ENCODE results near the gene WWOX. TPM values are rescaled to one million over a fixed set of nuclear protein-coding genes. Genes with fewer than 3 reads are reported as not detected.

WWOX gene
- total RNA-seq, 1 donor from 2014 or later = 12.6 TPM

DNA sequence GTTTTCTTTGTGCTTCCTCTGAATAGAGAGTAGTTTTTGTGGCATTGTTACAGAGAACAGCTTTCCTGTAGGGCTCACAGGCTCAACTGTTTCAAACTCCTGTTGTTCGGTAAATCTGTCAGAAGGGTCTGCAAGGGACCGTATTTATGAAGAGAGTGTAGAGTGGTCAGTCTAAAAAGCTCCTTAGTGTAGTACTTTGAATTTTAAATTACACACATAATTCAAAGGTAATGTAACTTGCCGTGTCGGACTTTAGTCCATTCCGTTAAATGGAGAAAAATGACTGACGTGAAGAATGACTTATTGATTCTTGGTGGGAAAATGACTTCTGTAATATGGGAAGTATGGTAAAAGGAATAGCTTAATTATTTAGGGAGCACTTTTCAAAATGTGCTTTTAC, 190.9 kb downstream of the WWOX start:
- Histone ChIP-seq H3K4me3 (ENCODE audit: low read depth, low read length) (no peak overlapping the region), H3K27me3 (ENCODE audit: control insufficient read depth, insufficient read depth, low read length) (no peaks in the 10 kb centered on the region), H3K36me3 (ENCODE audit: control insufficient read depth, insufficient read depth, low read length) (no peaks in the 10 kb centered on the region)
- TF ChIP-seq, protein P1, sequence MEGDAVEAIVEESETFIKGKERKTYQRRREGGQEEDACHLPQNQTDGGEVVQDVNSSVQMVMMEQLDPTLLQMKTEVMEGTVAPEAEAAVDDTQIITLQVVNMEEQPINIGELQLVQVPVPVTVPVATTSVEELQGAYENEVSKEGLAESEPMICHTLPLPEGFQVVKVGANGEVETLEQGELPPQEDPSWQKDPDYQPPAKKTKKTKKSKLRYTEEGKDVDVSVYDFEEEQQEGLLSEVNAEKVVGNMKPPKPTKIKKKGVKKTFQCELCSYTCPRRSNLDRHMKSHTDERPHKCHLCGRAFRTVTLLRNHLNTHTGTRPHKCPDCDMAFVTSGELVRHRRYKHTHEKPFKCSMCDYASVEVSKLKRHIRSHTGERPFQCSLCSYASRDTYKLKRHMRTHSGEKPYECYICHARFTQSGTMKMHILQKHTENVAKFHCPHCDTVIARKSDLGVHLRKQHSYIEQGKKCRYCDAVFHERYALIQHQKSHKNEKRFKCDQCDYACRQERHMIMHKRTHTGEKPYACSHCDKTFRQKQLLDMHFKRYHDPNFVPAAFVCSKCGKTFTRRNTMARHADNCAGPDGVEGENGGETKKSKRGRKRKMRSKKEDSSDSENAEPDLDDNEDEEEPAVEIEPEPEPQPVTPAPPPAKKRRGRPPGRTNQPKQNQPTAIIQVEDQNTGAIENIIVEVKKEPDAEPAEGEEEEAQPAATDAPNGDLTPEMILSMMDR (IDR thresholded peaks at IDR 0.05; ENCODE audit: insufficient read depth, low read length, severe bottlenecking) = no peak
- no peak for DNase-seq (ENCODE audit: low read depth)
- FAIRE-seq = no peak

DNA sequence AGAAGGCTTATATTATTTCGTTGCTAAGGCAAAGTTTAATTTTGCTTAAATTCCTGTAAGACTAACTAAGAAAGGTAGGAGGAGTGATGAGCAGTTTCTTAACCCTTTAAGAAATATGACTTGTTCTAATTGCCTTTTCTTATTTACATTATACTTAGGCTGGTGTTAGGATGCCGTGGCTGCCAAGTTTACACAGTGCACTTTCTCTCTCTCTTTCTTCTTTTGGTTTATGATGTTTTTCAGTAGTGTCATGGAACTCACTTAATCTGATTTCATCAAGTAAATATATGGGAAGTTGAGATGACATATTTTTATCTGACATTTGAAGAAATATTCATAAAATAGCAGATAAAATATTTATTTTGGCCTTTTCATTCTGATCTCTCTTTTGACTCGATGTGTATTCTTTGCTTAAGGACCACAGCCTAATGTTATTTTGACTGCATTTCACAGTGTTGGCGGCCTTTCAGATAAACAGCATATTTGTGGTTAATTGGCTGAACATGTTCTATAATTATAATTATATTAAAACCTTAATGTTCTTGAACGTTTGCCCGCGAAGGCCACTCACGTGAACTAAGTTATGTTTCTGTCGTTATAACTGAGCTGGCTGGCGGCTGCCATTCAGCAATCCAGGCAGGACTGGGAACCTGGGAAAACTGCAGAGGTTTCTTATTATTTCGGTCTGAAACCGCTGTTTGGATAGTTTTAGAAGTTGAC, 191.6 kb downstream of the WWOX start:
- TF ChIP-seq, protein P1 (IDR thresholded peaks at IDR 0.05; ENCODE audit: insufficient read depth, low read length, severe bottlenecking) = no peak
- Histone ChIP-seq H3K36me3 (ENCODE audit: control insufficient read depth, insufficient read depth, low read length) (no peaks in the 10 kb centered on the region), H3K4me3 (ENCODE audit: low read depth, low read length) (no peak overlapping the region), H3K27me3 (ENCODE audit: control insufficient read depth, insufficient read depth, low read length) (no peaks in the 10 kb centered on the region)
- DNase-seq (ENCODE audit: low read depth) (no peak), FAIRE-seq (no peak)

DNA sequence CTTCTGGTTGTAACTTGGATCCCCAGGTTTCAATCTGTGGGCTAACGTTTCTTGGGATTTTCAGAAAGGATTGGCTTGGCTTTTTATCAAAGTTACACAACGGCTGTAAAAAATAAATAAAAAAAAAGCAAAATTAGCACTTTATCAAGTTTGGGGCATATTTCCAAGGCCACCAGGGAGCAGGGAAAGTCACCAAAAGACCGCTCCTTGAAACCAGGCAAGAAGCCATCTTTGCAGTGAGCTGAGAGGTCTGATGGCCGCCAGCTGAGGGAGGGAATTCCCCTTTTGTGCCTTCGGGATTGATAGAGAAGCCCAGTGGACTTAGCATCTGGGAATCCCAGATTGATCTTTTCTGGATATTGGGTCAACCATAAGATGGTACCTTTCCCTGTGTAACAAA, 192.2 kb downstream of the WWOX start:
- Histone ChIP-seq H3K36me3 (ENCODE audit: control insufficient read depth, insufficient read depth, low read length) (no peaks in the 10 kb centered on the region), H3K4me3 (ENCODE audit: low read depth, low read length) (no peak overlapping the region), H3K27me3 (ENCODE audit: control insufficient read depth, insufficient read depth, low read length) (no peaks in the 10 kb centered on the region)
- FAIRE-seq (no peak), DNase-seq (ENCODE audit: low read depth) (no peak)
- TF ChIP-seq, protein P1 (IDR thresholded peaks at IDR 0.05; ENCODE audit: insufficient read depth, low read length, severe bottlenecking) = no peak

DNA sequence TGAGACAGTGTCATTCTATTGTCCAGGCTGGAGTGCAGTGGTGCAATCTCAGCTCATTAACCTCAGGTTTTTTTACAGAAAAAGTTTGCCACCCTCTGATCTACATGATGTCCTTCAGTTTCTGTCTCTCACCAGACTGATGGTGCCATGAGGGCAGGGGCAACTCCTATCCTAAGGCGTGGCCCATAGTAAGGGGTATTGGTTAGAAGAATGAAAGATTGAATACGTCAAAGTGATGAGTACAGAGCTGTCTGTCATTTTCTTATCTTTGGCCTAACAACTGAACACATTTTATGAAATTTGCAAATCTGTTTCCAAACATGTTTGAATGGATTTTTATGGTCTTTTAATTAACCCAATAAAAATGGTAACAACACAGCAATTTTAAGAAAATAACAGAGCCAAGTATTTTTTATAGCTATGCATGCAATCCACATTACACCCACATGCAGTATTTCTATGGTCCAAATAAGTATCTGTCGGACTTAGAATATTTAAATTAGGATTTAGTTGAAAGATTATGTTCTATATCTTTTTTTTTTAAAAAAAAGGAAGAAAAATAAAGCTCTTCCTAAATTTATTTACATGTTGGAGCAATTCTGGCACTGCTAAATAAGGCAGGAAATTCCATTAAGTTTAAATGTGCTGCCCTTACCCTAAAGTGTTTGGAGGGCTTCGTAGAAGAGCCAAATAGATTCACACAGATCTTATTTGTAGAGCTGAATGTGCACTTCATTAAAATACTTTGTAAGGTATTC, 192.8 kb downstream of the WWOX start:
- Histone ChIP-seq H3K27me3 (ENCODE audit: control insufficient read depth, insufficient read depth, low read length) (no peaks in the 10 kb centered on the region), H3K36me3 (ENCODE audit: control insufficient read depth, insufficient read depth, low read length) (no peaks in the 10 kb centered on the region), H3K4me3 (ENCODE audit: low read depth, low read length) (no peak overlapping the region)
- TF ChIP-seq, protein P1 (IDR thresholded peaks at IDR 0.05; ENCODE audit: insufficient read depth, low read length, severe bottlenecking) = no peak
- no peak for DNase-seq (ENCODE audit: low read depth)
- no peak for FAIRE-seq

DNA sequence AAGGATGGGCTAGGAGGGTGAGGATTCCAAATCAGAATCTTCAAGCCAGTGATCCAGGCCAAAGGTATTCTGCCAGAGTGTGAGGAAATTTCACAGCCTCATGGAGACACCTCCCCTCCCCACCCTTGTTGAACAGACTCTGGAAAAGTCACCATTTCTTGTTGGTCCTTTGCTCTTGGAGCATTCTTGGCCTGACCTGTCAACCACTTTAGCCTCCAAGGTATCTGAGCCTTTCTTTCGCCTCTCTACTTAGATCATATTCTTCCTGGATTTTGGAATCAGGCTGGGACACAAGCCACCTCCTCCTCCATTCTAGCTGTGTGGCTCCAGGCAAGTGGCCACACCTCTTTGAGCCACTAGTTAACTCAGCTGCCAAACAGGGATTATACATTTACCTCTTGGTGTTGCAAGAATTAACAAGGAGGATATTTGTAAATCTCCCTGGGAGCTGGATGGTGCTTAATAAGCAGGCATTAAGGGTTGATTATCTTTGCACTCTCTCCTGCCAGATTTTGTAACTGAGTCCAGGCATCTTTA, 193.5 kb downstream of the WWOX start:
- no peaks in the 10 kb centered on the region for H3K36me3 ChIP-seq (ENCODE audit: control insufficient read depth, insufficient read depth, low read length)

More for the DNA sequence above, 193.5 kb downstream of the WWOX start:
- TF ChIP-seq, protein P1 (IDR thresholded peaks at IDR 0.05; ENCODE audit: insufficient read depth, low read length, severe bottlenecking) = no peak
- no peak overlapping the region for H3K4me3 ChIP-seq (ENCODE audit: low read depth, low read length)
- DNase-seq (ENCODE audit: low read depth) (peak; percentile 22), FAIRE-seq (peak; percentile 58)
- H3K27me3 ChIP-seq (ENCODE audit: control insufficient read depth, insufficient read depth, low read length) = no peaks in the 10 kb centered on the region

Data from bronchial epithelial cell (primary cell).